Thoracic aorta (tissue), 2 donors: Measurements from ENCODE around the gene WNT9B. TPM values are rescaled to one million over a fixed set of nuclear protein-coding genes. Genes with fewer than 3 reads are reported as not detected.

Experiments used
- ATAC-seq: fragments of 150-250 bp; one replicate; pipeline ENCODE4 v1.8.0; 2017; ENCODE audit warnings: low read depth; ENCODE audit not compliant: insufficient number of reproducible peaks, low FRiP score
- DNase-seq: peaks from one replicate; pipeline ENCODE4 v3.0.0-alpha.2; 2020; ENCODE audit warnings: low spot score
- H3K27ac ChIP-seq, 2 donors: fragments of 200-600 bp; sonication (generic); 1 replicate in 1 of 2; 2 replicates in 1 of 2; pipeline ENCODE4 v1.5.1; 2016; ENCODE audit warnings: mild to moderate bottlenecking in 2 of 2, moderate library complexity in 2 of 2
- H3K27me3 ChIP-seq: fragments of 200-600 bp; sonication (generic); replicated peaks from 2 replicates; pipeline ENCODE4 v1.6.0; 2016; ENCODE audit warnings: mild to moderate bottlenecking; ENCODE audit not compliant: insufficient read depth
- H3K36me3 ChIP-seq: fragments of 200-600 bp; sonication (generic); one replicate; pipeline ENCODE4 v1.5.1; 2016
- H3K4me1 ChIP-seq, 2 donors: fragments of 200-600 bp; sonication (generic); 1 replicate in 1 of 2; 2 replicates in 1 of 2; pipeline versions ENCODE4 v1.5.1 to v1.6.0; 2016; ENCODE audit warnings: low read depth in 2 of 2, mild to moderate bottlenecking in 1 of 2; ENCODE audit not compliant: control insufficient read depth in 1 of 2
- H3K4me3 ChIP-seq: fragments of 200-600 bp; sonication (generic); 2 replicates; pipeline ENCODE4 v1.5.1; 2016; ENCODE audit warnings: mild to moderate bottlenecking
- H3K9me3 ChIP-seq: fragments of 200-600 bp; sonication (generic); 2 replicates; pipeline ENCODE4 v1.5.1; 2016
- total RNA-seq, 2 donors: library from RNA; depleted of rRNA; stranded (reverse); fragments of >200 nt; gene quantifications; one replicate each; pipeline versions ENCODE4 v1.1.0 to v1.2.3, GENCODE V29; 2016
- TF ChIP-seq, protein P1 (sequence below): fragments of 200-600 bp; sonication (generic); IDR thresholded peaks from one replicate; pipeline ENCODE4 v1.5.1; 2019; ENCODE audit warnings: antibody characterized with exemption

WNT9B gene
- total RNA-seq, 2 donors from 2014 or later = 2.2 TPM; not detected in 1

DNA sequence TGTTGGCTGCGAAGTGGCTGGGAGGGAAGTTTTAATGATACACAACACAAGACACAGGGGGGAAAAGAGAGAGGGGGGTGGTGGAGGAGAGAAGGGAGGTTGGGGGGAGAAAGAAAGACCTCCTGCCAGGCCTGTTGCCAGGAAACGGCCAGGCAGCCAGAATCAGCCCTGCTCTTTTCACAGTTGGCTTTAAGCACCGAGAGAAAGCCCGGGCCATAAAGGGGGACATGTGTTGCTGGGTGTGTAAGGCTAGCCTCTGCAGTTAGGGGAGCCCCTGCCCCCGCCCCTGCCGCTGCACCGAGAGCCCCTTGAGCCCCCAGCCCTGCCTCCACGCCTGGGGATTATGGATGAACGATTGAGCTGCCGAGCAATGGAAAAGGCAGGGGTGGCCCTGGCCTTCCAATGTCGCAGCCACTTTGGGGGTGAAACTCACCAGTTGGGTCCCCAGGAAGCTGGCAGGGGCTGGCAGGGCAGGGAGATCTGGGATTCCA lies 19.0 kb upstream of the WNT9B start:
- TF ChIP-seq, protein P1, sequence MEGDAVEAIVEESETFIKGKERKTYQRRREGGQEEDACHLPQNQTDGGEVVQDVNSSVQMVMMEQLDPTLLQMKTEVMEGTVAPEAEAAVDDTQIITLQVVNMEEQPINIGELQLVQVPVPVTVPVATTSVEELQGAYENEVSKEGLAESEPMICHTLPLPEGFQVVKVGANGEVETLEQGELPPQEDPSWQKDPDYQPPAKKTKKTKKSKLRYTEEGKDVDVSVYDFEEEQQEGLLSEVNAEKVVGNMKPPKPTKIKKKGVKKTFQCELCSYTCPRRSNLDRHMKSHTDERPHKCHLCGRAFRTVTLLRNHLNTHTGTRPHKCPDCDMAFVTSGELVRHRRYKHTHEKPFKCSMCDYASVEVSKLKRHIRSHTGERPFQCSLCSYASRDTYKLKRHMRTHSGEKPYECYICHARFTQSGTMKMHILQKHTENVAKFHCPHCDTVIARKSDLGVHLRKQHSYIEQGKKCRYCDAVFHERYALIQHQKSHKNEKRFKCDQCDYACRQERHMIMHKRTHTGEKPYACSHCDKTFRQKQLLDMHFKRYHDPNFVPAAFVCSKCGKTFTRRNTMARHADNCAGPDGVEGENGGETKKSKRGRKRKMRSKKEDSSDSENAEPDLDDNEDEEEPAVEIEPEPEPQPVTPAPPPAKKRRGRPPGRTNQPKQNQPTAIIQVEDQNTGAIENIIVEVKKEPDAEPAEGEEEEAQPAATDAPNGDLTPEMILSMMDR = no peak
- Histone ChIP-seq H3K27ac (no peak overlapping the region), H3K27me3 (no peaks in the 10 kb centered on the region), H3K4me3 (no peak overlapping the region), H3K9me3 (no peaks in the 10 kb centered on the region), H3K36me3 (no peaks in the 10 kb centered on the region), H3K4me1 (no peaks in the 10 kb centered on the region)
- DNase-seq (no peak), ATAC-seq (no peak)

DNA sequence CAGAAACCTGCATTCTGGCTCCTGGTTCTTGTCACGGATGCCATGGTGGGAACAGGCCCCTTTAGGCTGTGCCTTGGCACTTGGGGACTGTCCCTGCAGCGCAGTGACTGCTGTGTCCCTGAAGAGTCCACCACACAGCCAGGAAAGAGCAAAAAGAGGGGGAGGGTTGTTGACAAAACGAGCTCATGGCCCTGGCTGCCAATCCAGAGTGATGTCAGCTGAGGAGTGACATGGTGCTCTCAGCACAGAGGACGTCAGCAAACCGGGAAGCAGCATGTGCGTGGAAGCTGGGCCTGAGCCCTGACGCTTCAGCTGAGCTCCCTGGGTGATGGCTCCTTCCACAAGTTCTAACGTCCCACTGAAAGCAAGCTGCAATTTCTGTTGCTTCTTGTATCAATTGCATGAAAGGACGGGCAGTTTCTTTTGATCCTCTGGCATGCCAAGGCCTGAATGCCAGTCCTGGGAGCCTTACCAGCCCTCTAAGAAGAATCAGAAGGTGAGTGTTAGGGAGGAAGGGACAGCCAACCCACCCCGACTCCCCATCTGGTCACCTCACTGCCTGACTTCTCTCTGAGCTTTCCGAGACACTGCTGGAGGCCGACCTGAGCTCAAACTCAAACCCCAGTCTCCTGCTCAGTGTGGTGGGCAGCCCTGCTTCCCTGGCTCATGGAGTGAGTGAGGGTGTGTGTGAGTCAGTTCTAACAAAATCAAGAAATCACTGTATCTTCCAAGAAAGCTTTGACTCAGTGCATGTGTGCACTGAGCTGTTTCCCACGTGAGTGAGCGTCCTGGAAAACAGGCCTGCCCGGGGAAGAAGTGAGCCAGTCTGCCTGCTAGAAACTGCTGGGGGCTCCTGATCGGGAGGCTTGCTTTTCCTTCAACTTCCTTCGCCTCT lies 18.2 kb upstream of the WNT9B start:
- ATAC-seq = no peak
- TF ChIP-seq, protein P1 = no peak

DNA sequence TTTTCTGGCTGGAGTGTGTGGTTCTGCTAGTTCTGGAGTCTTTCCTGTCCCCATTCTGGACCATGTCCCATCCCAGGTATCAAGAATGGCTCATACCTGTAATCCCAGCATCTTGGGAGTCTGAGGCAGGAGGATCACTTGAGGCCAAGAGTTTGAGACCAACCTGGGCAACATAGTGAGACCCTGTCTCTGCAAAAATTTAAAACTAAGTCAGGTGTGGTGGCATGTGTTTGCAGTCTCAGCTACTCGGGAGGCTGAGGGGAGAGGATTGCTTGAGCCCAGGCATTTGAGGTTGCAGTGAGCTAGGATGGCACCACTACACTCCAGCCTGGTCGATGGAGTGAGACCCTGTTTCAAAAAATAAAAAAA lies 17.6 kb upstream of the WNT9B start:
- ATAC-seq = no peak
- H3K9me3 ChIP-seq = no peaks in the 10 kb centered on the region
- TF ChIP-seq, protein P1 = no peak

More for the DNA sequence above, 18.2 kb upstream of the WNT9B start:
- H3K9me3 ChIP-seq = no peaks in the 10 kb centered on the region
- H3K27ac ChIP-seq = no peak overlapping the region
- no peak overlapping the region for H3K4me3 ChIP-seq
- H3K27me3 ChIP-seq = no peaks in the 10 kb centered on the region
- no peaks in the 10 kb centered on the region for H3K36me3 ChIP-seq
- no peaks in the 10 kb centered on the region for H3K4me1 ChIP-seq
- DNase-seq = no peak

DNA sequence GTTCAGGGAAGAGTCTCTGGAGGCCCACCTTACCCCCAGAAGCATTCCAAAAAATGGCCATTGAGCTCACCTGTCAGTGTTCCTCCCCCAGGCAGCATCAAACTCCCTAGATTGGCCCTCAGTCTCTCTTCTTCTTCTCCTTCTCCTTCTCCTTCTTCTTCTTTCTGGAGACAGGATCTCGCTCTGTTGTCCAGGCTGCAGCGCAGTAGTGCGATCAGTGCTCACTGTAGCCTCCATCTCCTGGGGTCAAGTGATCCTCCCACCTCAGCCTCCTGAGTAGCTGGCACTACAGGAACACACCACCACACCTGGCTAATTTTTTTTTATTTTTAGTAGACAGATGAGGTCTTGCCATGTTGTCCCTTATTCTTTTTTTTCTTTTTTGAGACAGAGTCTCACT lies 16.5 kb upstream of the WNT9B start:
- no peaks in the 10 kb centered on the region for H3K36me3 ChIP-seq
- TF ChIP-seq, protein P1 = no peak
- no peak overlapping the region for H3K4me3 ChIP-seq
- DNase-seq (no peak), ATAC-seq (no peak)
- H3K27ac ChIP-seq = no peak overlapping the region
- no peaks in the 10 kb centered on the region for H3K4me1 ChIP-seq
- H3K9me3 ChIP-seq = no peaks in the 10 kb centered on the region
- H3K27me3 ChIP-seq = no peaks in the 10 kb centered on the region

More for the DNA sequence above, 17.6 kb upstream of the WNT9B start:
- DNase-seq = no peak
- no peak overlapping the region for H3K27ac ChIP-seq
- no peaks in the 10 kb centered on the region for H3K36me3 ChIP-seq
- H3K4me1 ChIP-seq = no peaks in the 10 kb centered on the region
- H3K27me3 ChIP-seq = no peaks in the 10 kb centered on the region
- no peak overlapping the region for H3K4me3 ChIP-seq

DNA sequence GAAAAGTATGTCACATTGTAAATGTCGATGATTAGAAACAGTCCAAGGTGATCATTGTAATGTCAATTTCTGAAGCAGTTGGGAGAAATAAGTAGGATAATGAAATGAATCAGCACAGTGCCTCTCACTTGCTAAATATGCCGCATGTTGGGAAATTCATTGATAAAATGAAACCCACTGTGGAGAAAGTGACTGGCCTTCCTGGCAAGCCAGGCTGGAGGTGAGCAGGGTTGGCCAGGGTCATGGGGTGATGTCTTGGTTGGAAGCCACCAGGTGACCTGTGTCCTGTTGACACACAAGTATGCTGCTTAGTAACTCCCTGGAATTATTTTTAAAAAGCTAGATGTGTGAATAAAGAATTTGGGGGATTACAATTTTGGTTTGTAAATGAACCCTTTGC lies 14.9 kb upstream of the WNT9B start:
- H3K4me3 ChIP-seq = no peak overlapping the region
- H3K27me3 ChIP-seq = no peaks in the 10 kb centered on the region
- no peak for ATAC-seq
- no peaks in the 10 kb centered on the region for H3K9me3 ChIP-seq
- H3K27ac ChIP-seq = no peak overlapping the region
- no peaks in the 10 kb centered on the region for H3K4me1 ChIP-seq
- no peaks in the 10 kb centered on the region for H3K36me3 ChIP-seq
- no peak for DNase-seq
- TF ChIP-seq, protein P1 = no peak
